ENCODE measurements around the gene AMN.

DNA sequence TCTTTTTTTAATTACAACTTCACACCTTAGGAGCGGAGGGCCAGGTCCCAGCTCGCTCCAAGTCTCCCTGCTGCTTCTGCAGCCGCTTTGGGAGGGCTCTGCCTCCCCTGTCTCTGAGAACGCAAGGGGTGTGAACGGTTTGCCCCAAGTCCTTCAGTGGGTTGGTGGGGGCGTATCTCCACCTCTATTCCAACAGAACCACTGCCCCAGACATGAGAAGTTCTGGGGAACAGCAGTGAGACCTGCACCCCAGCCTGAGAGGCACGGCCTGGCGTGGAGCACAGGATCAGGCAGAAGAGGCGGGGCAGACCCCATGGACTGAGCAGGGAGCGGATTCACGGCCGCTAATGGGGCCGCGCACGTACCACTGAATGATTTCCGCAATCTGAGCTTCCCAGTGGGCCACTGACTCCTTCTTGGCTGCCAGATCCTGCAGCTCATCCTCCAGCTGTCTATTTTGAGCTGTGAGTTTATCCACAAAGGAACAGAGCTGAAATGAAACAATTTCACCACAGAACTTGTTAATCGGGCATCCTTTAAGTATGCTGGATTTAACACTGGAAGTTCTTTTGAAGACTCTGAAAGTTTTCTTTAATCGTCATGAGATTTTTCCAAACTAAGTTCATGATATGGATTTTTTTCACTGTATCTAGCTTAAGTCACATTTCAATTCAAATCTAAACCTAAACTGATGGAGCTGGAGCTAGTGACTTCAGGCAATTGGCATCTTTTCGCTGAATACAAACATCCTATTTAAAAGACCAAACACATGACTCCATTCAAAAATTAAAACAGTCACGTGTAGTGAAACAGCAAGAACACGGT, 44.4 kb downstream of the AMN start:
- TF ChIP-seq CTCF (IDR thresholded peaks at IDR 0.05) (no peak), POLR2AphosphoS5 (IDR thresholded peaks at IDR 0.05) (no peak), EP300 (IDR thresholded peaks at IDR 0.05) (no peak), POLR2A (IDR thresholded peaks at IDR 0.05) (no peak)

Measured in gastroesophageal sphincter (tissue), 3 donors.